HepG2 (cell line): ENCODE data around the gene PELO. TPM values are rescaled to one million over a fixed set of nuclear protein-coding genes. Genes with fewer than 3 reads are reported as not detected.
A peak's percentile ranks its signal among the peaks of the same experiment; 100 is the strongest.

ENCODE experiments used
- ATAC-seq: fragments of 200-7000 bp; cut with Tn5 transposase; 3 replicates; pipeline ENCODE4 v1.9.1; 2020; ENCODE audit warnings: mild to moderate bottlenecking, moderate library complexity
- BruUV-seq: library from RNA; stranded (reverse); fragments of 400-500 nt; replicated peaks from 2 replicates; lab custom pipeline; 2021; lab: Mats Ljungman, UMichigan
- CTCF ChIA-PET: fragments of 300-600 bp; formaldehyde crosslinking; extraction: SDS; loops from one replicate; lab custom pipeline; 2021; ENCODE audit warnings: low total read pairs, inconsistent platforms, low intra/inter-chr PET ratio; lab: Yijun Ruan, JAX
- POLR2A ChIA-PET: fragments of 350-600 bp; sonication (Branson Sonifier 250); formaldehyde crosslinking; loops from one replicate; lab custom pipeline; 2020; ENCODE audit warnings: antibody characterized with exemption, inconsistent platforms; lab: Yijun Ruan, JAX
- DNase-seq: peaks from one replicate; pipeline ENCODE4 v3.0.0-alpha.2; 2015; ENCODE audit warnings: low spot score
- FAIRE-seq: peaks from 3 replicates; lab custom pipeline; 2011; peaks lifted over from hg19 to GRCh38; lab: Jason Lieb, UNC
- H2AFZ ChIP-seq: one replicate; pipeline ENCODE4 v1.6.1; 2011; ENCODE audit warnings: low read length, inconsistent platforms
- H3K27ac ChIP-seq: fragments of 300-600 bp; 3 replicates; pipeline ENCODE4 v1.8.0; 2011; ENCODE audit warnings: mixed run types, mild to moderate bottlenecking, mixed read lengths, low read length, inconsistent platforms; ENCODE audit not compliant: insufficient read depth; ENCODE audit errors: extremely low read length
- H3K27me3 ChIP-seq, 2 experiments: fragments of 200-600 bp in 1 of 2; 2 replicates in 1 of 2; 3 replicates in 1 of 2; pipeline versions ENCODE4 v1.6.0 to v1.8.0; 2011; ENCODE audit warnings: low read length in 2 of 2, mild to moderate bottlenecking in 2 of 2, moderate library complexity in 2 of 2, inconsistent platforms in 1 of 2; ENCODE audit not compliant: insufficient read depth in 2 of 2, control insufficient read depth in 1 of 2
- H3K36me3 ChIP-seq, 2 experiments: fragments of 200-600 bp in 1 of 2; replicated peaks in 1 of 2; 2 replicates in 1 of 2; 3 replicates in 1 of 2; pipeline versions ENCODE4 v1.5.1 to v1.8.0; 2011; ENCODE audit warnings: low read length in 2 of 2, inconsistent platforms in 1 of 2; ENCODE audit not compliant: insufficient read depth in 2 of 2, control insufficient read depth in 1 of 2
- H3K4me1 ChIP-seq: 2 replicates; pipeline ENCODE4 v1.5.1; 2012; ENCODE audit warnings: low read length, inconsistent platforms; ENCODE audit not compliant: insufficient read depth
- H3K4me2 ChIP-seq: 2 replicates; pipeline ENCODE4 v1.6.0; 2011; ENCODE audit warnings: low read depth, low read length, inconsistent platforms
- H3K4me3 ChIP-seq, 3 experiments: fragments of 200-600 bp in 1 of 3; sonication (generic), shearing (Covaris generic) in 1 of 3; replicated peaks in 1 of 3; 2 replicates each; pipeline ENCODE4 v1.5.1; 2011 to 2016; ENCODE audit warnings: low read length in 3 of 3, inconsistent platforms in 2 of 3, low read depth in 2 of 3, mild to moderate bottlenecking in 2 of 3, control low read depth in 1 of 3, mixed read lengths in 1 of 3; ENCODE audit not compliant: insufficient read depth in 1 of 3
- H3K79me2 ChIP-seq: one replicate; pipeline ENCODE4 v1.6.1; 2011; ENCODE audit warnings: low read length, inconsistent platforms; ENCODE audit not compliant: insufficient read depth
- H3K9ac ChIP-seq: 2 replicates; pipeline ENCODE4 v1.6.0; 2011; ENCODE audit warnings: mild to moderate bottlenecking, low read depth, low read length, inconsistent platforms; ENCODE audit not compliant: insufficient read depth
- H3K9me3 ChIP-seq: 2 replicates; pipeline ENCODE4 v1.5.1; 2012; ENCODE audit warnings: mild to moderate bottlenecking, low read length
- H4K20me1 ChIP-seq: 2 replicates; pipeline ENCODE4 v1.6.0; 2011; ENCODE audit warnings: inconsistent platforms, mild to moderate bottlenecking, low read length, moderate library complexity; ENCODE audit not compliant: insufficient read depth
- AGO2 ChIP-seq: fragments of 200-400 bp; formaldehyde crosslinking; optimal IDR thresholded peaks from 2 replicates; pipeline ENCODE3; 2017; ENCODE audit warnings: mild to moderate bottlenecking, low read depth, low read length, moderate library complexity
- ARHGAP35 ChIP-seq: sonication (generic); formaldehyde crosslinking; IDR thresholded peaks from 2 replicates; pipeline ENCODE4 v1.9.0; 2022; ENCODE audit warnings: mild to moderate bottlenecking, inconsistent platforms, moderate library complexity, missing genetic modification reagents, borderline replicate concordance
- CEBPG ChIP-seq: IDR thresholded peaks from 2 replicates; pipeline ENCODE4 v1.6.1; 2016
- DNMT3B ChIP-seq: conservative IDR thresholded peaks from 2 replicates; pipeline ENCODE4 v1.6.1; 2016; ENCODE audit warnings: missing biosample characterization, control low read depth
- FOXO1 ChIP-seq: sonication (generic); formaldehyde crosslinking; IDR thresholded peaks from 2 replicates; pipeline ENCODE4 v1.4.0; 2020; ENCODE audit warnings: missing genetic modification reagents
- KMT2B ChIP-seq: IDR thresholded peaks from 2 replicates; pipeline ENCODE4 v1.6.1; 2016; ENCODE audit warnings: missing genetic modification reagents, missing compliant biosample characterization
- MIXL1 ChIP-seq: IDR thresholded peaks from 2 replicates; pipeline ENCODE4 v1.6.1; 2016
- PITX1 ChIP-seq: sonication (generic); formaldehyde crosslinking; IDR thresholded peaks from 2 replicates; pipeline ENCODE4 v1.5.1; 2020; ENCODE audit warnings: mild to moderate bottlenecking, missing genetic modification reagents
- SALL1 ChIP-seq: sonication (generic); formaldehyde crosslinking; IDR thresholded peaks from 2 replicates; pipeline ENCODE4 v1.8.0; 2022; ENCODE audit warnings: mild to moderate bottlenecking, missing genetic modification reagents
- SRSF9 ChIP-seq: fragments of 200-400 bp; formaldehyde crosslinking; IDR thresholded peaks from 2 replicates; pipeline ENCODE4 v1.6.1; 2018; ENCODE audit warnings: borderline replicate concordance, mild to moderate bottlenecking, low read depth, low read length; ENCODE audit not compliant: insufficient read depth, poor library complexity, severe bottlenecking
- U2AF1 ChIP-seq: fragments of 200-400 bp; formaldehyde crosslinking; optimal IDR thresholded peaks from 2 replicates; pipeline ENCODE3; 2017; ENCODE audit warnings: mild to moderate bottlenecking, low read depth, low read length
- ZFAT ChIP-seq: sonication (generic); formaldehyde crosslinking; conservative IDR thresholded peaks from 2 replicates; pipeline ENCODE4 v1.8.1; 2023; ENCODE audit warnings: missing genetic modification reagents, inconsistent platforms
- ZNF296 ChIP-seq: sonication (generic); formaldehyde crosslinking; conservative IDR thresholded peaks from 2 replicates; pipeline ENCODE4 v1.5.0; 2020; ENCODE audit warnings: mild to moderate bottlenecking, missing genetic modification reagents
- ZNF556 ChIP-seq: sonication (generic); formaldehyde crosslinking; IDR thresholded peaks from 2 replicates; pipeline ENCODE4 v1.4.0; 2020; ENCODE audit warnings: mild to moderate bottlenecking, missing genetic modification reagents, borderline replicate concordance
- ZNF563 ChIP-seq: sonication (generic); formaldehyde crosslinking; IDR thresholded peaks from 2 replicates; pipeline ENCODE4 v1.8.0; 2022; ENCODE audit warnings: mild to moderate bottlenecking, moderate library complexity, missing genetic modification reagents
- whole genome bisulfite sequencing: methylation state at CpG from one replicate; pipeline ENCODE4 v1.1.6; 2017; ENCODE audit warnings: low lambda C conversion rate; 5-methylcytosine and 5-hydroxymethylcytosine counted together
- in situ Hi-C: cut with HindIII; loops from 2 replicates; pipeline ENCODE4 v1.10.0; 2017; ENCODE audit warnings: low pct_unique_long_range_greater_than_20kb; ENCODE audit not compliant: extremely low pct_ligation_motif_present
- intact Hi-C: fragments of 100-400 bp; cut with micrococcal nuclease; formaldehyde crosslinking; loops from one replicate; pipeline ENCODE4 v1.10.0; 2022; ENCODE audit not compliant: unreplicated experiment
- polyA plus RNA-seq, 8 experiments: library from polyadenylated mRNA; depleted of rRNA in 3 of 8; stranded (reverse) in 7 of 8; unstranded in 1 of 8; fragments of >200 nt; fragmentation: Illumina TruSeq in 4 of 8; extraction: Trizol in 4 of 8; gene quantifications; 2 replicates each; pipeline versions ENCODE4 v1.2.1 to v1.2.3, GENCODE V29; 2011 to 2016; ENCODE audit warnings: low read depth in 4 of 8, missing spikeins in 1 of 8, mixed read lengths in 1 of 8; ENCODE audit not compliant: insufficient read depth in 1 of 8
- total RNA-seq, 5 experiments: library from RNA; depleted of rRNA; stranded (reverse); fragments of >200 nt; fragmentation: Illumina TruSeq; extraction: Trizol; gene quantifications; 2 replicates each; pipeline ENCODE4 v1.2.3, GENCODE V29; 2016; ENCODE audit warnings: low read depth in 1 of 5
- TF ChIP-seq, protein P1 (sequence below): sonication (generic); formaldehyde crosslinking; IDR thresholded peaks from 2 replicates; pipeline ENCODE4 v1.4.0; 2020; ENCODE audit warnings: low read depth, mild to moderate bottlenecking, missing genetic modification reagents
- TF ChIP-seq, protein P2 (sequence below): sonication (generic); formaldehyde crosslinking; IDR thresholded peaks from 2 replicates; pipeline ENCODE4 v1.4.0; 2020; ENCODE audit warnings: missing genetic modification reagents, borderline replicate concordance

PELO gene
- total and polyA plus RNA-seq, 2 of the 13 experiments (the other 11 are each of a cell fraction or from before 2014, with no cell fraction given): 19.0 to 23.9 TPM

DNA sequence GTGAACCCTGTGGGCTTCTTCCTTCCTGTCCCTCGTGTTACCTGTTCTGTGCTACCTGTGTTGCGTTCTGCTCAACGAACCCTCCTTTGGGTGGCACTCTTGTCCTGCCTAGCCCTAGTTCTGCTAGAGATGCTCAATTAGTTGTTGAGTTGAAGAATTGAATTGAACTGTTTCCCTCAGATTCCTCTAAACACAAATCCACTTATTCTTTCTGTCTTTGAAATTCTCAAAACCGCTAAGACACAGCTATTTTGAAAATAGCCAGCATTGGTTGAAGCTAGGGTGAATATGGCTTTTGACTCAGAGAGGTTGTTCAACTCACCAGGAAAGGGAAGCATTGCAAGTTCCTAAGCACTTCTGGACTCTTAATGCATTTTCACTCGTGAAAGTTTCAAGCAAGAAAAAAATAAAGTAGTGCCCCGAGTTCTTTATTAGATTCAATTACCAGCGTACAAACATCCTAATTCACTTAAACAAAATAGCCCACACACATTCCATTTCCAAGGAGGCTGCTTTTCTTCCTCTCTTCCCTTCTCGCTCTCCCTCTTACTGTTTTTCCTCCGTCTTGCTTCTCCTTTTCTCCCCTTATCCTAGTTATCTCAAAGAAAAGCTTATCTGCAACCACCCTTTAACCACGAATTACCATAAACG is 642 bp upstream of the PELO start (continued):
- TF ChIP-seq ZNF556 (CRISPR knock-in tag) (no peak), SALL1 (0 out of 2 replicates have a peak, but pooled peaks have one; percentile 29), MIXL1 (CRISPR knock-in tag) (peak; percentile 70), ZNF563 (CRISPR knock-in tag) (no peak), DNMT3B (CRISPR knock-in tag) (no peak), KMT2B (CRISPR knock-in tag) (peak; percentile 34; the same call in 1 of the 2 replicates), PITX1 (peak; percentile 25; the same call in 1 of the 2 replicates), ZFAT (CRISPR knock-in tag) (no peak), SRSF9 (no peak), FOXO1 (CRISPR knock-in tag) (0 out of 2 replicates have a peak, but pooled peaks have one; percentile 19)
- TF ChIP-seq, protein P1, sequence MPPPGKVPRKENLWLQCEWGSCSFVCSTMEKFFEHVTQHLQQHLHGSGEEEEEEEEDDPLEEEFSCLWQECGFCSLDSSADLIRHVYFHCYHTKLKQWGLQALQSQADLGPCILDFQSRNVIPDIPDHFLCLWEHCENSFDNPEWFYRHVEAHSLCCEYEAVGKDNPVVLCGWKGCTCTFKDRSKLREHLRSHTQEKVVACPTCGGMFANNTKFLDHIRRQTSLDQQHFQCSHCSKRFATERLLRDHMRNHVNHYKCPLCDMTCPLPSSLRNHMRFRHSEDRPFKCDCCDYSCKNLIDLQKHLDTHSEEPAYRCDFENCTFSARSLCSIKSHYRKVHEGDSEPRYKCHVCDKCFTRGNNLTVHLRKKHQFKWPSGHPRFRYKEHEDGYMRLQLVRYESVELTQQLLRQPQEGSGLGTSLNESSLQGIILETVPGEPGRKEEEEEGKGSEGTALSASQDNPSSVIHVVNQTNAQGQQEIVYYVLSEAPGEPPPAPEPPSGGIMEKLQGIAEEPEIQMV: 0 out of 2 replicates have a peak, but pooled peaks have one; percentile 55

DNA sequence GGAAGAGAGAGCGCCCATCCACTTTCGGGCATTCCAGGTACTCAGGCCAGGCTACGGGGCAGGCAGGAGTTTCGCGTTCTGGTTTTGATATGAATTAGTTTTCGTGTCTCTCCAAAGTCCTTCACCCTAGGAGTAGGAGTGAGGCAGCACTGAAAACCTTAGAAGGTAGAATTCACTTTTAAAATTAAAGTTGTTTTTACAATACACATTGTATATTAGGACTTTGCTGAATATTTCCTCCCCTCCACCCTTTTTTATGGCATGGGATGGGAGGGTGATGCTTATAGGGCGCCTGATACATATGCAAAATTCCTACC is 747 bp downstream of the PELO start:
- peak overlapping the region; percentile 69 for H3K4me2 ChIP-seq
- no peaks in the 10 kb centered on the region for H3K36me3 ChIP-seq
- 0% methylated on average over 5 of the region's 7 CpGs for WGBS
- H3K79me2 ChIP-seq: peaks cover 47% of the 10 kb centered on the region
- H3K9me3 ChIP-seq: no peaks in the 10 kb centered on the region
- intact Hi-C loops (loop anchor here (2.0 to 5.0 kb wide), 3 partner anchors 79 to 309 kb away; no protein-coding TSS in a partner anchor), in situ Hi-C loops (loop anchor here (5.0 kb wide), 1 partner anchor 81 kb away; no protein-coding TSS in a partner anchor)
- no peaks in the 10 kb centered on the region for H4K20me1 ChIP-seq
- ATAC-seq (peak; percentile 0; the same call in 1 of the 3 replicates), DNase-seq (no peak), FAIRE-seq (no peak)
- peak overlapping the region; percentile 73 for H3K27ac ChIP-seq
- no TSS peak for BruUV-seq
- H3K27me3 ChIP-seq: no peaks in the 10 kb centered on the region; a peak in 1 of 5 replicates
- H2AFZ ChIP-seq: no peak overlapping the region
- ChIA-PET CTCF (interaction anchor here (3.1 kb wide), 1 partner anchor 127 kb away, joined by 43 read pairs; no protein-coding TSS in a partner anchor), POLR2A (interaction anchor here (0.6 to 4.9 kb wide), 2 partner anchors 12 to 213 kb away, joined by 4 to 79 read pairs; no protein-coding TSS in a partner anchor)
- peak overlapping the region; percentile 76 to 92 (median 77) for H3K4me3 ChIP-seq
- peak overlapping the region; percentile 71 for H3K9ac ChIP-seq
- peaks cover 54% of the 10 kb centered on the region for H3K4me1 ChIP-seq
- TF ChIP-seq, protein P2, sequence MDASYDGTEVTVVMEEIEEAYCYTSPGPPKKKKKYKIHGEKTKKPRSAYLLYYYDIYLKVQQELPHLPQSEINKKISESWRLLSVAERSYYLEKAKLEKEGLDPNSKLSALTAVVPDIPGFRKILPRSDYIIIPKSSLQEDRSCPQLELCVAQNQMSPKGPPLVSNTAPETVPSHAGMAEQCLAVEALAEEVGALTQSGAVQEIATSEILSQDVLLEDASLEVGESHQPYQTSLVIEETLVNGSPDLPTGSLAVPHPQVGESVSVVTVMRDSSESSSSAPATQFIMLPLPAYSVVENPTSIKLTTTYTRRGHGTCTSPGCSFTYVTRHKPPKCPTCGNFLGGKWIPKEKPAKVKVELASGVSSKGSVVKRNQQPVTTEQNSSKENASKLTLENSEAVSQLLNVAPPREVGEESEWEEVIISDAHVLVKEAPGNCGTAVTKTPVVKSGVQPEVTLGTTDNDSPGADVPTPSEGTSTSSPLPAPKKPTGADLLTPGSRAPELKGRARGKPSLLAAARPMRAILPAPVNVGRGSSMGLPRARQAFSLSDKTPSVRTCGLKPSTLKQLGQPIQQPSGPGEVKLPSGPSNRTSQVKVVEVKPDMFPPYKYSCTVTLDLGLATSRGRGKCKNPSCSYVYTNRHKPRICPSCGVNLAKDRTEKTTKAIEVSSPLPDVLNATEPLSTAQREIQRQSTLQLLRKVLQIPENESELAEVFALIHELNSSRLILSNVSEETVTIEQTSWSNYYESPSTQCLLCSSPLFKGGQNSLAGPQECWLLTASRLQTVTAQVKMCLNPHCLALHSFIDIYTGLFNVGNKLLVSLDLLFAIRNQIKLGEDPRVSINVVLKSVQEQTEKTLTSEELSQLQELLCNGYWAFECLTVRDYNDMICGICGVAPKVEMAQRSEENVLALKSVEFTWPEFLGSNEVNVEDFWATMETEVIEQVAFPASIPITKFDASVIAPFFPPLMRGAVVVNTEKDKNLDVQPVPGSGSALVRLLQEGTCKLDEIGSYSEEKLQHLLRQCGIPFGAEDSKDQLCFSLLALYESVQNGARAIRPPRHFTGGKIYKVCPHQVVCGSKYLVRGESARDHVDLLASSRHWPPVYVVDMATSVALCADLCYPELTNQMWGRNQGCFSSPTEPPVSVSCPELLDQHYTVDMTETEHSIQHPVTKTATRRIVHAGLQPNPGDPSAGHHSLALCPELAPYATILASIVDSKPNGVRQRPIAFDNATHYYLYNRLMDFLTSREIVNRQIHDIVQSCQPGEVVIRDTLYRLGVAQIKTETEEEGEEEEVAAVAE: no peak
- TF ChIP-seq CEBPG (CRISPR knock-in tag) (no peak), ZNF296 (CRISPR knock-in tag) (no peak), U2AF1 (no peak), ARHGAP35 (CRISPR knock-in tag) (0 out of 2 replicates have a peak, but pooled peaks have one; percentile 7), AGO2 (peak; percentile 0)
